ENCODE measurements around the gene KIRREL3. TPM values are rescaled to one million over a fixed set of nuclear protein-coding genes. Genes with fewer than 3 reads are reported as not detected.

KIRREL3 gene
- total and polyA plus RNA-seq, 2 of the 4 experiments (the other 2 are of a cell fraction): 10.9 to 15.9 TPM

GRCh38 chr11:126375726-126376125, 624.8 kb downstream of the KIRREL3 start:
- Histone ChIP-seq H3K14ac (replicated peaks; ENCODE audit: low read depth, low read length) (no peak overlapping the region), H4K5ac (ENCODE audit: low read depth, low read length) (peak overlapping the region; percentile 72), H4K91ac (ENCODE audit: insufficient read depth, low read depth, low read length) (no peak overlapping the region), H3K56ac (ENCODE audit: extremely low read depth, insufficient read depth, low read length) (no peak overlapping the region), H3K4me1 (ENCODE audit: control insufficient read depth, insufficient read depth, low read length) (peaks cover 7% of the 10 kb centered on the region), H2BK120ac (ENCODE audit: low read depth, low read length) (no peak overlapping the region), H4K20me1 (ENCODE audit: insufficient read depth, low read length) (peaks cover 15% of the 10 kb centered on the region; the same call in 1 of the 2 replicates), H3K36me3 (ENCODE audit: control insufficient read depth, insufficient read depth, low read length) (no peaks in the 10 kb centered on the region), H2BK5ac (ENCODE audit: low read depth, low read length, poor library complexity, severe bottlenecking) (no peak overlapping the region), H2BK20ac (ENCODE audit: low read depth, low read length) (no peak overlapping the region), H3K4ac (ENCODE audit: low read depth, low read length) (no peak overlapping the region), H3K23ac (ENCODE audit: low read depth, low read length) (no peak overlapping the region; the same call in 1 of the 2 replicates), H4K8ac (ENCODE audit: low read depth in 2 of 2, low read length in 2 of 2) (no peak overlapping the region), H3K79me1 (ENCODE audit: low read depth in 1 of 2, low read length in 2 of 2) (peaks cover 21 to 38% of the 10 kb centered on the region in 2 experiments), H2BK15ac (ENCODE audit: low read depth, low read length) (no peak overlapping the region), H3K18ac (ENCODE audit: low read depth, low read length) (0 out of 2 replicates have a peak overlapping the region, but pooled peaks have one; percentile 75), H2AK9ac (replicated peaks; ENCODE audit: low read depth, low read length, poor library complexity) (no peak overlapping the region), H3K9ac (ENCODE audit: low read depth, low read length) (0 out of 2 replicates have a peak overlapping the region, but pooled peaks have one; percentile 20), H3K9me1 (ENCODE audit: insufficient read depth, low read length) (no peaks in the 10 kb centered on the region; the same call in none of the 2 replicates), H2AK5ac (ENCODE audit: low read depth, low read length) (no peak overlapping the region), H3K4me3 (ENCODE audit: insufficient read depth, low read depth, low read length) (no peak overlapping the region), H3K4me2 (ENCODE audit: low read depth, low read length) (peak overlapping the region; percentile 86), H3K27me3 (ENCODE audit: control insufficient read depth, insufficient read depth, low read length) (no peaks in the 10 kb centered on the region), H3K27ac (ENCODE audit: insufficient read depth, low read length) (no peak overlapping the region; the same call in 1 of the 2 replicates), H2AFZ (replicated peaks; ENCODE audit: low read length, poor library complexity) (no peak overlapping the region), H3K9me3 (ENCODE audit: control insufficient read depth, insufficient read depth, low read length) (no peaks in the 10 kb centered on the region)
- peak; percentile 70 for ATAC-seq (ENCODE audit: low read depth)
- ChIA-PET POLR2A (ENCODE audit: unreplicated experiment) (no interaction called here), CTCF (no interaction called here)
- peak; percentile 86 for DNase-seq
- no CpG with 5 or more reads among the region's 7 CpGs for WGBS, 2 experiments (ENCODE audit: extremely low coverage in 2 of 2, insufficient read length in 1 of 2)
- TF ChIP-seq MAFK (IDR thresholded peaks at IDR 0.05; ENCODE audit: low read depth, low read length): no peak
- TF ChIP-seq RFX5 (IDR thresholded peaks at IDR 0.05; ENCODE audit: low read depth, low read length): no peak
- peak; percentile 41; the same call in 1 of the 2 replicates for TF ChIP-seq CEBPB (IDR thresholded peaks at IDR 0.05; ENCODE audit: low read depth, low read length)
- no peak for TF ChIP-seq MXI1 (IDR thresholded peaks at IDR 0.05; ENCODE audit: borderline replicate concordance, low read depth, low read length)
- TF ChIP-seq POLR2A (IDR thresholded peaks at IDR 0.05; ENCODE audit: low read depth, low read length): no peak
- no peak for TF ChIP-seq CHD1 (IDR thresholded peaks at IDR 0.05; ENCODE audit: low read depth, low read length)
- no peak for TF ChIP-seq SMC3 (IDR thresholded peaks at IDR 0.05; ENCODE audit: low read depth, low read length)
- TF ChIP-seq RAD21 (IDR thresholded peaks at IDR 0.05; ENCODE audit: low read length): no peak
- 0 out of 2 replicates have a peak, but pooled peaks have one; percentile 28 for TF ChIP-seq FOS (IDR thresholded peaks at IDR 0.05; ENCODE audit: low read depth, low read length)
- no peak for TF ChIP-seq CTCF (conservative IDR thresholded peaks at IDR 0.05; ENCODE audit: low read depth, low read length)
- TF ChIP-seq RCOR1 (IDR thresholded peaks at IDR 0.05; ENCODE audit: insufficient replicate concordance, low read length): no peak
- no peak for TF ChIP-seq NFE2L2 (IDR thresholded peaks at IDR 0.05; ENCODE audit: low read depth, low read length)
- no peak for TF ChIP-seq USF2 (IDR thresholded peaks at IDR 0.05; ENCODE audit: low read depth, low read length)
- peak; percentile 99 for TF ChIP-seq BHLHE40 (IDR thresholded peaks at IDR 0.05; ENCODE audit: low read depth, low read length)
- intact Hi-C loops (cut with micrococcal nuclease) (no loop called here), in situ Hi-C loops (cut with MboI; ENCODE audit: low sequenced_read_pairs) (no loop called here), dilution Hi-C loops (cut with HindIII; ENCODE audit: low sequenced_read_pairs, unreplicated experiment) (no loop called here)
- no TSS peak for BruUV-seq (replicated peaks)

Measured in IMR-90 (cell line).